Measurements from ENCODE around the gene KRT71.

Gene KRT71

DNA sequence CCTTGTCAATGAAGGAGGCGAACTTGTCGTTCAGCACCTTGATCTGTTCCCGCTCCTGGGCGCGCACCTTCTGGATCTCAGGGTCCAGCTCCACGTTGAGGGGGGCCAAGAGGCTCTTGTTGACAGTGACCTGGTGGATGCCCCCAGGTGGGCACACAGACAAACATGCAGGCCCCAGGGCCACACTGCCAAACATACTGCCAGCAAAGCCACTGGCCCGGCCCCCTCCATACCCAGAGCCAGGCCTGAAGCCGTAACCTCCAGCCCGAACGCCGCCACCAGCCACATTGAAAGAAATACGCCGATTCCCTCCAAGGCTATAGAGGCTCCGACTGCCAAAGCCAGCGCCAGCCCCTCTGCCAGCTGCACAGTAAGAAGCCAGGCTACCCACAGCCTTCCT lies 20.4 kb upstream of the KRT71 start:
- TF ChIP-seq, protein P1, sequence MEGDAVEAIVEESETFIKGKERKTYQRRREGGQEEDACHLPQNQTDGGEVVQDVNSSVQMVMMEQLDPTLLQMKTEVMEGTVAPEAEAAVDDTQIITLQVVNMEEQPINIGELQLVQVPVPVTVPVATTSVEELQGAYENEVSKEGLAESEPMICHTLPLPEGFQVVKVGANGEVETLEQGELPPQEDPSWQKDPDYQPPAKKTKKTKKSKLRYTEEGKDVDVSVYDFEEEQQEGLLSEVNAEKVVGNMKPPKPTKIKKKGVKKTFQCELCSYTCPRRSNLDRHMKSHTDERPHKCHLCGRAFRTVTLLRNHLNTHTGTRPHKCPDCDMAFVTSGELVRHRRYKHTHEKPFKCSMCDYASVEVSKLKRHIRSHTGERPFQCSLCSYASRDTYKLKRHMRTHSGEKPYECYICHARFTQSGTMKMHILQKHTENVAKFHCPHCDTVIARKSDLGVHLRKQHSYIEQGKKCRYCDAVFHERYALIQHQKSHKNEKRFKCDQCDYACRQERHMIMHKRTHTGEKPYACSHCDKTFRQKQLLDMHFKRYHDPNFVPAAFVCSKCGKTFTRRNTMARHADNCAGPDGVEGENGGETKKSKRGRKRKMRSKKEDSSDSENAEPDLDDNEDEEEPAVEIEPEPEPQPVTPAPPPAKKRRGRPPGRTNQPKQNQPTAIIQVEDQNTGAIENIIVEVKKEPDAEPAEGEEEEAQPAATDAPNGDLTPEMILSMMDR (conservative IDR thresholded peaks at IDR 0.05; ENCODE audit: low read depth, low read length): no peak
- peaks cover 71% of the 10 kb centered on the region for H3K27me3 ChIP-seq (ENCODE audit: insufficient read depth, low read depth)
- no peaks in the 10 kb centered on the region for H4K20me1 ChIP-seq (ENCODE audit: insufficient read depth)

DNA sequence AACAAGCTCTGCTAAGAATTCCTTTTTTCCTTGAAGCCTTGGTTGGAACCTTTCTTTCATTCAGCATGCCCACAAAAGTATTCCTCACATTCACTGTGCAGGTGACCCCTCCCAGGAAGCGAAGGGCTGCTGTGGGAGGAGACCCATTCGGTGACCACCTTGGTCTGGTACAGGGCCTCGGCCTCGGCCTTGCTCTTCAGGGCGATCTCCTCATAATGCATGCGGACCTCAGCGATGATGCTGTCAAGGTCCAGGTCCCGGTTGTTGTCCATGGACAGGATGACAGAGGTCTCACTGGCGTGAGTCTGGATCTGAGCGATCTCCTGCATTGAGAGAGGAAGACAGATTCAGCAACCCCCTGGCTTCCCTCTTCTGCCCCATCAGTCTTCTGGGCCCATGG lies 17.6 kb upstream of the KRT71 start:
- Histone ChIP-seq H3K27ac (no peak overlapping the region), H3K4me2 (no peak overlapping the region), H3K4me3 (IDR thresholded peaks at IDR 0.05; ENCODE audit: insufficient read depth, low read depth, low read length) (no peak overlapping the region), H4K20me1 (ENCODE audit: insufficient read depth) (no peaks in the 10 kb centered on the region), H3K9ac (no peak overlapping the region), H2AFZ (ENCODE audit: low read depth) (no peak overlapping the region), H3K36me3 (ENCODE audit: insufficient read depth) (no peaks in the 10 kb centered on the region), H3K79me2 (ENCODE audit: insufficient read depth, low read depth) (no peaks in the 10 kb centered on the region), H3K27me3 (ENCODE audit: insufficient read depth, low read depth) (peaks cover 59% of the 10 kb centered on the region), H3K4me1 (ENCODE audit: low read depth, poor library complexity, severe bottlenecking) (no peaks in the 10 kb centered on the region)
- TF ChIP-seq, protein P1 (conservative IDR thresholded peaks at IDR 0.05; ENCODE audit: low read depth, low read length): no peak

More for the DNA sequence above, 20.4 kb upstream of the KRT71 start:
- Histone ChIP-seq H3K36me3 (ENCODE audit: insufficient read depth) (no peaks in the 10 kb centered on the region), H3K4me3 (IDR thresholded peaks at IDR 0.05; ENCODE audit: insufficient read depth, low read depth, low read length) (no peak overlapping the region), H3K79me2 (ENCODE audit: insufficient read depth, low read depth) (no peaks in the 10 kb centered on the region), H2AFZ (ENCODE audit: low read depth) (no peak overlapping the region), H3K4me1 (ENCODE audit: low read depth, poor library complexity, severe bottlenecking) (no peaks in the 10 kb centered on the region), H3K4me2 (no peak overlapping the region), H3K27ac (no peak overlapping the region), H3K9ac (no peak overlapping the region)

DNA sequence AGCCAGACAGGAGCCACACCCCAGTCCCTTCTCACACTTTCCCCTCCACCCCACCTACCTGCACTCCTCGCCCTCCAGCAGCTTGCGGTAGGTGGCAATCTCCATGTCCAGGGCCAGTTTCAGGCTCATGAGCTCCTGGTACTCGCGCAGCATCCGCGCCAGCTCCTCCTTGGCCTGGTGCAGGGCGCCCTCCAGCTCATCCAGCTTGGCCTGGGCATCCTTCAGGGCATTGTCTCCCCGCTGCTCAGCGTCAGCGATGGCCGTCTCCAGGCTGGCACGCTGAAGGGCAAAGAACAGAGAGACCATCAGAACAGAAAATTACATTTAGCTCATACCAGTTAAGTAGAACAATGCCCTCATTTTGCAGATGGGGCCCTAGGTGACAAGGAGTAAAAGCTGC lies 15.2 kb upstream of the KRT71 start:
- H2AFZ ChIP-seq (ENCODE audit: low read depth): no peak overlapping the region
- H3K27me3 ChIP-seq (ENCODE audit: insufficient read depth, low read depth): peaks cover 48% of the 10 kb centered on the region
- H4K20me1 ChIP-seq (ENCODE audit: insufficient read depth): no peaks in the 10 kb centered on the region
- H3K36me3 ChIP-seq (ENCODE audit: insufficient read depth): no peaks in the 10 kb centered on the region
- H3K9ac ChIP-seq: no peak overlapping the region
- H3K79me2 ChIP-seq (ENCODE audit: insufficient read depth, low read depth): no peaks in the 10 kb centered on the region
- H3K4me1 ChIP-seq (ENCODE audit: low read depth, poor library complexity, severe bottlenecking): no peaks in the 10 kb centered on the region
- H3K4me2 ChIP-seq: no peak overlapping the region
- H3K4me3 ChIP-seq (IDR thresholded peaks at IDR 0.05; ENCODE audit: insufficient read depth, low read depth, low read length): no peak overlapping the region
- TF ChIP-seq, protein P1 (conservative IDR thresholded peaks at IDR 0.05; ENCODE audit: low read depth, low read length): no peak
- no peak overlapping the region for H3K27ac ChIP-seq

DNA sequence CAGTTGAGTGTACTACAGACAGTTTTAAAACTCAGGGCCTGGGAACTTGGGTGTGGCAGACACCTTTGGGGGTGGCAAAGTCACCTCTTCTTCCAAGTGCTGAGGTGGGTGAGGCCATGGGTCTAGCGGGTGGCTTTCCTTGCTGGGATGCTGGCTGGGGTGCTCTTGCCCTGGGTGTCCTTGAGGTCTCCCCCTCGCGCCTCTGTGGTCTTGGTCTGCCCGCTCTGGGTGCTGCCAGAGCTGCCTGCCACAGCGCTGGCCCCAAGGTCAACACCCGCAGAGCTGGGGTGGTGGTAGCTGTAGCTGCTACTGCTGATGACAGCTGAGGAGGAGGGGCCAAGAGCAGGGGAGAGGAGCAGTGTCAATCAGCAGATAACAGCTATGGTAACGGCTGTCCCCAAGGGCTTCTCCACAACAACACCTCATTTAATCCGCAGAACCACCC lies 13.9 kb upstream of the KRT71 start:
- H3K27ac ChIP-seq: no peak overlapping the region
- H3K9ac ChIP-seq: no peak overlapping the region
- no peak overlapping the region for H3K4me2 ChIP-seq
- TF ChIP-seq, protein P1 (conservative IDR thresholded peaks at IDR 0.05; ENCODE audit: low read depth, low read length): no peak
- no peak overlapping the region for H3K4me3 ChIP-seq (IDR thresholded peaks at IDR 0.05; ENCODE audit: insufficient read depth, low read depth, low read length)
- H3K4me1 ChIP-seq (ENCODE audit: low read depth, poor library complexity, severe bottlenecking): no peaks in the 10 kb centered on the region
- H2AFZ ChIP-seq (ENCODE audit: low read depth): no peak overlapping the region
- H3K27me3 ChIP-seq (ENCODE audit: insufficient read depth, low read depth): peaks cover 37% of the 10 kb centered on the region
- no peaks in the 10 kb centered on the region for H4K20me1 ChIP-seq (ENCODE audit: insufficient read depth)
- no peaks in the 10 kb centered on the region for H3K79me2 ChIP-seq (ENCODE audit: insufficient read depth, low read depth)
- H3K36me3 ChIP-seq (ENCODE audit: insufficient read depth): no peaks in the 10 kb centered on the region
